Upper lobe of left lung (tissue), 4 donors: Measurements from ENCODE around the gene KYAT1.
"Not testable (repeated sequence)": the region's sequence is repeated elsewhere in the genome, so short reads cannot be mapped to it uniquely, and the experiment has no call there.

Source experiments
- CTCF ChIP-seq, 6 experiments: fragments of 450-650 bp in 4 of 6; fragments of 200-600 bp in 2 of 6; sonication (generic) in 2 of 6; IDR thresholded peaks; one replicate each; pipeline ENCODE4 v1.5.1; 2016 to 2019; ENCODE audit warnings: antibody characterized with exemption in 6 of 6
- POLR2A ChIP-seq, 4 donors: fragments of 450-650 bp; IDR thresholded peaks; one replicate each; pipeline ENCODE4 v1.5.1; 2016 to 2017; ENCODE audit warnings: antibody characterized with exemption in 4 of 4, mild to moderate bottlenecking in 2 of 4

DNA sequence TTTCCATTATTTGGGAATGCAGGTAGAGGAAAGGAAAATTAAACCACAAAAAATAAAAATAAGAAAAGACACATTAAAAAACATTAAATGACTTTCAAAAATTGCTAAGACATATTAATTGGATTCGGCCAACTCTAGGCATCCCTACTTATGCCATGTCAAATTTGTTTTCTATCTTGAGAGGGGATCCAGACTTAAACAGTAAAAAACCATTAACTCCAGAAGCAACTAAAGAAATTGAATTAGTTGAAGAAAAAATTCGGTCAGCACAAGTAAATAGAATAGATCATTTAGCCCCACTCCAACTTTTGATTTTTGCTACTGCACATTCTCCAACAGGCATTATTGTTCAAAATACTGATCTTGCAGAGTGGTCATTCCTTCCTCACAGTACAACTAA, 29.1 kb downstream of the KYAT1 start:
- not testable (repeated sequence) for TF ChIP-seq POLR2A, CTCF (IDR thresholded peaks at IDR 0.05)
